IPS-18c (cell line): ENCODE measurements around the gene PPP1R3F.

Experiments
- H3K4me3 ChIP-seq: 2 replicates; pipeline ENCODE4 v1.7.0; 2013; ENCODE audit warnings: low read depth, mild to moderate bottlenecking, low read length, moderate library complexity; ENCODE audit not compliant: insufficient read depth
- H3K9me3 ChIP-seq: one replicate; pipeline ENCODE4 v1.6.1; 2013; ENCODE audit warnings: mild to moderate bottlenecking, low read length, moderate library complexity; ENCODE audit not compliant: control insufficient read depth, insufficient read depth

Gene PPP1R3F

GRCh38 chrX:49246541-49246940 is 23.1 kb upstream of the PPP1R3F start:
- Histone ChIP-seq H3K9me3 (peaks cover 15% of the 10 kb centered on the region), H3K4me3 (no peak overlapping the region)

GRCh38 chrX:49247346-49247745 is 22.2 kb upstream of the PPP1R3F start:
- Histone ChIP-seq H3K9me3 (peaks cover 14% of the 10 kb centered on the region), H3K4me3 (no peak overlapping the region)

- H3K9me3 ChIP-seq = peaks cover 13% of the 10 kb centered on the region
- no peak overlapping the region for H3K4me3 ChIP-seq
Observed at GRCh38 chrX:49247916-49248811, 21.4 kb upstream of the PPP1R3F start.

GRCh38 chrX:49249071-49249470 is 20.5 kb upstream of the PPP1R3F start:
- H3K9me3 ChIP-seq = peaks cover 15% of the 10 kb centered on the region

GRCh38 chrX:49249616-49250015 is 20.0 kb upstream of the PPP1R3F start:
- no peak overlapping the region for H3K4me3 ChIP-seq
- H3K9me3 ChIP-seq = peaks cover 15% of the 10 kb centered on the region

More at GRCh38 chrX:49249071-49249470, 20.5 kb upstream of the PPP1R3F start:
- H3K4me3 ChIP-seq = no peak overlapping the region

GRCh38 chrX:49250066-49250465 is 19.5 kb upstream of the PPP1R3F start:
- H3K4me3 ChIP-seq = no peak overlapping the region
- peaks cover 12% of the 10 kb centered on the region for H3K9me3 ChIP-seq

- H3K4me3 ChIP-seq = no peak overlapping the region
- peaks cover 12% of the 10 kb centered on the region for H3K9me3 ChIP-seq
Observed at GRCh38 chrX:49250578-49250977, 19.0 kb upstream of the PPP1R3F start.

- Histone ChIP-seq H3K4me3 (no peak overlapping the region), H3K9me3 (peaks cover 12% of the 10 kb centered on the region)
Observed at GRCh38 chrX:49251325-49251724, 18.3 kb upstream of the PPP1R3F start.

- Histone ChIP-seq H3K4me3 (no peak overlapping the region), H3K9me3 (peaks cover 9% of the 10 kb centered on the region)
Observed at GRCh38 chrX:49254639-49255038, 15.0 kb upstream of the PPP1R3F start.

GRCh38 chrX:49256268-49256995 is 13.2 kb upstream of the PPP1R3F start:
- Histone ChIP-seq H3K4me3 (no peak overlapping the region), H3K9me3 (peaks cover 10% of the 10 kb centered on the region)

- H3K9me3 ChIP-seq = peaks cover 13% of the 10 kb centered on the region
Observed at GRCh38 chrX:49257074-49257790, 12.4 kb upstream of the PPP1R3F start.

GRCh38 chrX:49257846-49258748 is 11.5 kb upstream of the PPP1R3F start:
- Histone ChIP-seq H3K9me3 (peaks cover 13% of the 10 kb centered on the region), H3K4me3 (no peak overlapping the region)

More at GRCh38 chrX:49257074-49257790, 12.4 kb upstream of the PPP1R3F start:
- H3K4me3 ChIP-seq = no peak overlapping the region

GRCh38 chrX:49258749-49259124 is 10.9 kb upstream of the PPP1R3F start:
- Histone ChIP-seq H3K4me3 (no peak overlapping the region), H3K9me3 (peaks cover 13% of the 10 kb centered on the region)

GRCh38 chrX:49260221-49260985 is 9.2 kb upstream of the PPP1R3F start:
- no peak overlapping the region for H3K4me3 ChIP-seq
- H3K9me3 ChIP-seq = peaks cover 10% of the 10 kb centered on the region

GRCh38 chrX:49262603-49263002 is 7.0 kb upstream of the PPP1R3F start:
- Histone ChIP-seq H3K9me3 (peaks cover 10% of the 10 kb centered on the region), H3K4me3 (no peak overlapping the region)

GRCh38 chrX:49263631-49264030 is 6.0 kb upstream of the PPP1R3F start:
- peaks cover 8% of the 10 kb centered on the region for H3K9me3 ChIP-seq

More at GRCh38 chrX:49263631-49264030, 6.0 kb upstream of the PPP1R3F start:
- H3K4me3 ChIP-seq = no peak overlapping the region
